K562 (cell line): Measurements from ENCODE around the gene CNTF. TPM values are rescaled to one million over a fixed set of nuclear protein-coding genes. Genes with fewer than 3 reads are reported as not detected.

Experiments
- ATAC-seq: fragments of 200-7000 bp; cut with Tn5 transposase; 3 replicates; pipeline ENCODE4 v1.9.1; 2020; ENCODE audit warnings: moderate library complexity
- BruUV-seq: library from RNA; stranded (reverse); fragments of 400-500 nt; replicated peaks from 2 replicates; lab custom pipeline; 2021; lab: Mats Ljungman, UMichigan
- CTCF ChIA-PET: fragments of 300-600 bp; formaldehyde crosslinking; extraction: SDS; loops from one replicate; lab custom pipeline; 2021; ENCODE audit warnings: low intra/inter-chr PET ratio; lab: Yijun Ruan, JAX
- POLR2A ChIA-PET: fragments of 300-600, 350-650 bp; sonication (Branson Sonifier 250); formaldehyde crosslinking; extraction: SDS; loops from one replicate; lab custom pipeline; 2021; ENCODE audit warnings: antibody characterized with exemption, inconsistent platforms; lab: Yijun Ruan, JAX
- DNase-seq, 4 experiments: peaks; one replicate each; pipeline versions ENCODE4 v3.0.0 to v3.0.0-alpha.2; 2011 to 2018; ENCODE audit warnings: low spot score in 3 of 4, mixed read lengths in 3 of 4; ENCODE audit errors: extremely low read depth in 1 of 4
- FAIRE-seq: peaks from 2 replicates; lab custom pipeline; 2011; peaks lifted over from hg19 to GRCh38; lab: Jason Lieb, UNC
- H2AFZ ChIP-seq: 2 replicates; pipeline ENCODE4 v1.6.0; 2011; ENCODE audit warnings: low read depth, low read length, control low read depth, inconsistent platforms
- H3K27ac ChIP-seq: fragments of 200-600 bp; 3 replicates; pipeline ENCODE4 v1.8.0; 2011; ENCODE audit warnings: low read depth, mild to moderate bottlenecking, control low read depth, inconsistent platforms, low read length, moderate library complexity, mixed read lengths; ENCODE audit errors: extremely low read depth
- H3K27me3 ChIP-seq, 2 experiments: fragments of 300-600 bp in 1 of 2; 2 replicates in 1 of 2; 3 replicates in 1 of 2; pipeline versions ENCODE4 v1.6.0 to v1.8.0; 2011; ENCODE audit warnings: inconsistent platforms in 2 of 2, low read length in 2 of 2, mild to moderate bottlenecking in 1 of 2, mixed read lengths in 1 of 2, moderate library complexity in 1 of 2; ENCODE audit not compliant: control insufficient read depth in 2 of 2, insufficient read depth in 2 of 2
- H3K36me3 ChIP-seq: fragments of 300-600 bp; 3 replicates; pipeline ENCODE4 v1.8.0; 2011; ENCODE audit warnings: mild to moderate bottlenecking, low read length, inconsistent platforms; ENCODE audit not compliant: control insufficient read depth, insufficient read depth
- H3K4me1 ChIP-seq, 2 experiments: fragments of 200-600 bp in 1 of 2; replicated peaks in 1 of 2; 2 replicates in 1 of 2; 3 replicates in 1 of 2; pipeline versions ENCODE4 v1.5.1 to v1.8.0; 2011; ENCODE audit warnings: inconsistent platforms in 2 of 2, low read length in 2 of 2, mild to moderate bottlenecking in 1 of 2, mixed read lengths in 1 of 2, moderate library complexity in 1 of 2; ENCODE audit not compliant: control insufficient read depth in 2 of 2, insufficient read depth in 2 of 2
- H3K4me2 ChIP-seq: 2 replicates; pipeline ENCODE4 v1.6.1; 2011; ENCODE audit warnings: low read length, control low read depth, inconsistent platforms, mixed read lengths; ENCODE audit not compliant: insufficient read depth
- H3K4me3 ChIP-seq: fragments of 200-600 bp; sonication (generic), shearing (Covaris generic); 2 replicates; pipeline ENCODE4 v1.5.1; 2016; ENCODE audit warnings: control low read depth, inconsistent platforms
- H3K79me2 ChIP-seq: fragments of 200-600 bp; 3 replicates; pipeline ENCODE4 v1.8.0; 2011; ENCODE audit warnings: low read length, inconsistent platforms; ENCODE audit not compliant: control insufficient read depth, insufficient read depth
- H3K9ac ChIP-seq, 2 experiments: 2 replicates each; pipeline versions ENCODE4 v1.6.0 to v1.6.1; 2011; ENCODE audit warnings: low read depth in 2 of 2, low read length in 2 of 2, control low read depth in 1 of 2, inconsistent platforms in 1 of 2, mild to moderate bottlenecking in 1 of 2, mixed read lengths in 1 of 2; ENCODE audit not compliant: insufficient read depth in 1 of 2
- H3K9me1 ChIP-seq: one replicate; pipeline ENCODE4 v1.6.0; 2011; ENCODE audit warnings: inconsistent platforms, mild to moderate bottlenecking, low read length, moderate library complexity; ENCODE audit not compliant: control insufficient read depth, insufficient read depth
- H3K9me3 ChIP-seq: replicated peaks from 2 replicates; pipeline ENCODE4 v1.5.1; 2011; ENCODE audit warnings: low read depth, low read length, inconsistent platforms; ENCODE audit not compliant: control insufficient read depth, insufficient read depth
- H4K20me1 ChIP-seq: replicated peaks from 2 replicates; pipeline ENCODE4 v1.6.1; 2011; ENCODE audit warnings: low read length, inconsistent platforms, mixed read lengths; ENCODE audit not compliant: control insufficient read depth, insufficient read depth
- ATF6 ChIP-seq: sonication (generic); formaldehyde crosslinking; IDR thresholded peaks from 2 replicates; pipeline ENCODE4 v1.4.0; 2020; ENCODE audit warnings: mild to moderate bottlenecking, missing genetic modification reagents
- CBFA2T2 ChIP-seq: fragments of 450-650 bp; conservative IDR thresholded peaks from 2 replicates; pipeline ENCODE4 v1.6.1; 2017; ENCODE audit warnings: mild to moderate bottlenecking
- EGR1 ChIP-seq: fragments of 450-650 bp; conservative IDR thresholded peaks from 2 replicates; pipeline ENCODE4 v1.6.1; 2017; ENCODE audit warnings: mild to moderate bottlenecking
- EWSR1 ChIP-seq: fragments of 450-650 bp; IDR thresholded peaks from 2 replicates; pipeline ENCODE4 v1.6.1; 2018; ENCODE audit warnings: borderline replicate concordance, mild to moderate bottlenecking, low read depth, moderate library complexity; ENCODE audit not compliant: partially characterized antibody
- JUN ChIP-seq, 2 experiments: sonication (generic) in 1 of 2; formaldehyde crosslinking in 1 of 2; IDR thresholded peaks; 2 replicates each; pipeline versions ENCODE4 v1.6.1 to v1.8.0; 2012 to 2022; ENCODE audit warnings: borderline replicate concordance in 2 of 2, mild to moderate bottlenecking in 2 of 2, improper control_type of control experiment in 1 of 2, low read depth in 1 of 2, low read length in 1 of 2, missing genetic modification reagents in 1 of 2
- KLF6 ChIP-seq: fragments of 250-450 bp; sonication (Bioruptor Pico); IDR thresholded peaks from 2 replicates; pipeline ENCODE4 v1.4.0; 2020; ENCODE audit warnings: mild to moderate bottlenecking, moderate library complexity, borderline replicate concordance
- MITF ChIP-seq: IDR thresholded peaks from 2 replicates; pipeline ENCODE4 v1.6.1; 2014; ENCODE audit warnings: antibody characterized with exemption
- PHB ChIP-seq: fragments of 250-450 bp; sonication (Bioruptor Pico); IDR thresholded peaks from 2 replicates; pipeline ENCODE4 v1.5.0; 2021
- POU5F1 ChIP-seq: fragments of 150-350 bp; IDR thresholded peaks from 2 replicates; pipeline ENCODE4 v1.6.1; 2014; ENCODE audit warnings: borderline replicate concordance, low read length, low read depth, mild to moderate bottlenecking; ENCODE audit not compliant: partially characterized antibody
- WGBS: fragments of 100-300 bp; shearing (Covaris generic); methylation state at CpG from one replicate; pipeline ENCODE4 v1.1.6; 2016; ENCODE audit warnings: low coverage, mixed read lengths; ENCODE audit not compliant: insufficient coverage; ENCODE audit errors: missing lambda C conversion rate; 5-methylcytosine and 5-hydroxymethylcytosine counted together
- in situ Hi-C: fragments of 300-500 bp; cut with MboI; formaldehyde crosslinking; loops from 4 replicates; pipeline ENCODE4 v1.15.0; 2018; ENCODE audit warnings: inconsistent platforms, mixed read lengths
- intact Hi-C: fragments of 100-400 bp; cut with micrococcal nuclease; formaldehyde crosslinking; loops from 2 replicates; pipeline ENCODE4 v1.14.2; 2022
- polyA plus RNA-seq, 8 experiments: library from polyadenylated mRNA; depleted of rRNA in 4 of 8; stranded (reverse) in 5 of 8; unstranded in 3 of 8; fragments of >200 nt; fragmentation: Nextera tagmentation in 2 of 8; fragmentation: Illumina TruSeq in 1 of 8; extraction: Ambion mirVana in 2 of 8; extraction: Trizol in 1 of 8; gene quantifications; 2 replicates each; pipeline versions ENCODE4 v1.2.1 to v1.2.3, GENCODE V29; 2011 to 2014; ENCODE audit warnings: inconsistent platforms in 1 of 8, missing spikeins in 1 of 8
- total RNA-seq, 7 experiments: library from RNA; depleted of rRNA in 6 of 7; stranded (reverse); fragments of >200 nt in 6 of 7; fragmentation: Illumina TruSeq in 2 of 7; extraction: Trizol in 2 of 7; gene quantifications; 2 replicates each; pipeline versions ENCODE4 v1.2.1 to v1.2.3, GENCODE V29; 2011 to 2021; ENCODE audit warnings: low replicate concordance in 1 of 7
- TF ChIP-seq, protein P1 (sequence below): sonication (generic); formaldehyde crosslinking; IDR thresholded peaks from 2 replicates; pipeline ENCODE4 v1.8.0; 2023; ENCODE audit warnings: missing genetic modification reagents, mild to moderate bottlenecking, borderline replicate concordance
- TF ChIP-seq, protein P2 (sequence below): fragments of 250-450 bp; sonication (Bioruptor Pico); IDR thresholded peaks from 2 replicates; pipeline ENCODE4 v1.4.0; 2020; ENCODE audit warnings: borderline replicate concordance

Gene CNTF
- total and polyA plus RNA-seq, 9 of the 15 experiments (the other 6 are each of a cell fraction or from before 2014, with no cell fraction given) = 0.17 to 5.0 (median 2.3) TPM

GRCh38 chr11:58609723-58610122 is 12.7 kb upstream of the CNTF start:
- no peak overlapping the region for H3K4me2 ChIP-seq
- H3K9me3 ChIP-seq = no peaks in the 10 kb centered on the region
- ATAC-seq (no peak), FAIRE-seq (no peak), DNase-seq (no peak)
- WGBS = 93% methylated on average over 6 of the region's 8 CpGs
- H4K20me1 ChIP-seq = peaks cover 11% of the 10 kb centered on the region; the same call in 1 of the 2 replicates
- no peak overlapping the region for H3K27ac ChIP-seq
- no peaks in the 10 kb centered on the region for H3K9me1 ChIP-seq
- no peak overlapping the region for H3K9ac ChIP-seq
- in situ Hi-C loops (no loop called here), intact Hi-C loops (no loop called here)
- H3K79me2 ChIP-seq = peaks cover 62% of the 10 kb centered on the region
- no peak overlapping the region for H2AFZ ChIP-seq
- no TSS peak for BruUV-seq
- H3K36me3 ChIP-seq = peaks cover 65% of the 10 kb centered on the region
- H3K27me3 ChIP-seq = no peaks in the 10 kb centered on the region
- POLR2A ChIA-PET = interaction anchor here (0.9 kb wide), 1 partner anchor 32 kb away, joined by 4 read pairs; no protein-coding TSS in a partner anchor
- CTCF ChIA-PET = no interaction called here
- peaks cover 6 to 7% of the 10 kb centered on the region in 2 experiments; a peak in 4 of 5 replicates for H3K4me1 ChIP-seq
- H3K4me3 ChIP-seq = no peak overlapping the region
- TF ChIP-seq JUN (IDR thresholded peaks at IDR 0.05; ENCODE audit: borderline replicate concordance, low read depth, low read length) = no peak
- no peak for TF ChIP-seq JUN (CRISPR knock-in tag; IDR thresholded peaks at IDR 0.05; ENCODE audit: borderline replicate concordance)
- no peak for TF ChIP-seq MITF
- no peak for TF ChIP-seq ATF6
- no peak for TF ChIP-seq KLF6
- no peak for TF ChIP-seq EGR1
- TF ChIP-seq PHB (CRISPR knock-in tag) = no peak
- no peak for TF ChIP-seq CBFA2T2
- TF ChIP-seq, protein P1, sequence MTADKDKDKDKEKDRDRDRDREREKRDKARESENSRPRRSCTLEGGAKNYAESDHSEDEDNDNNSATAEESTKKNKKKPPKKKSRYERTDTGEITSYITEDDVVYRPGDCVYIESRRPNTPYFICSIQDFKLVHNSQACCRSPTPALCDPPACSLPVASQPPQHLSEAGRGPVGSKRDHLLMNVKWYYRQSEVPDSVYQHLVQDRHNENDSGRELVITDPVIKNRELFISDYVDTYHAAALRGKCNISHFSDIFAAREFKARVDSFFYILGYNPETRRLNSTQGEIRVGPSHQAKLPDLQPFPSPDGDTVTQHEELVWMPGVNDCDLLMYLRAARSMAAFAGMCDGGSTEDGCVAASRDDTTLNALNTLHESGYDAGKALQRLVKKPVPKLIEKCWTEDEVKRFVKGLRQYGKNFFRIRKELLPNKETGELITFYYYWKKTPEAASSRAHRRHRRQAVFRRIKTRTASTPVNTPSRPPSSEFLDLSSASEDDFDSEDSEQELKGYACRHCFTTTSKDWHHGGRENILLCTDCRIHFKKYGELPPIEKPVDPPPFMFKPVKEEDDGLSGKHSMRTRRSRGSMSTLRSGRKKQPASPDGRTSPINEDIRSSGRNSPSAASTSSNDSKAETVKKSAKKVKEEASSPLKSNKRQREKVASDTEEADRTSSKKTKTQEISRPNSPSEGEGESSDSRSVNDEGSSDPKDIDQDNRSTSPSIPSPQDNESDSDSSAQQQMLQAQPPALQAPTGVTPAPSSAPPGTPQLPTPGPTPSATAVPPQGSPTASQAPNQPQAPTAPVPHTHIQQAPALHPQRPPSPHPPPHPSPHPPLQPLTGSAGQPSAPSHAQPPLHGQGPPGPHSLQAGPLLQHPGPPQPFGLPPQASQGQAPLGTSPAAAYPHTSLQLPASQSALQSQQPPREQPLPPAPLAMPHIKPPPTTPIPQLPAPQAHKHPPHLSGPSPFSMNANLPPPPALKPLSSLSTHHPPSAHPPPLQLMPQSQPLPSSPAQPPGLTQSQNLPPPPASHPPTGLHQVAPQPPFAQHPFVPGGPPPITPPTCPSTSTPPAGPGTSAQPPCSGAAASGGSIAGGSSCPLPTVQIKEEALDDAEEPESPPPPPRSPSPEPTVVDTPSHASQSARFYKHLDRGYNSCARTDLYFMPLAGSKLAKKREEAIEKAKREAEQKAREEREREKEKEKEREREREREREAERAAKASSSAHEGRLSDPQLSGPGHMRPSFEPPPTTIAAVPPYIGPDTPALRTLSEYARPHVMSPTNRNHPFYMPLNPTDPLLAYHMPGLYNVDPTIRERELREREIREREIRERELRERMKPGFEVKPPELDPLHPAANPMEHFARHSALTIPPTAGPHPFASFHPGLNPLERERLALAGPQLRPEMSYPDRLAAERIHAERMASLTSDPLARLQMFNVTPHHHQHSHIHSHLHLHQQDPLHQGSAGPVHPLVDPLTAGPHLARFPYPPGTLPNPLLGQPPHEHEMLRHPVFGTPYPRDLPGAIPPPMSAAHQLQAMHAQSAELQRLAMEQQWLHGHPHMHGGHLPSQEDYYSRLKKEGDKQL (CRISPR knock-in tag) = no peak
- no peak for TF ChIP-seq EWSR1
- TF ChIP-seq, protein P2, sequence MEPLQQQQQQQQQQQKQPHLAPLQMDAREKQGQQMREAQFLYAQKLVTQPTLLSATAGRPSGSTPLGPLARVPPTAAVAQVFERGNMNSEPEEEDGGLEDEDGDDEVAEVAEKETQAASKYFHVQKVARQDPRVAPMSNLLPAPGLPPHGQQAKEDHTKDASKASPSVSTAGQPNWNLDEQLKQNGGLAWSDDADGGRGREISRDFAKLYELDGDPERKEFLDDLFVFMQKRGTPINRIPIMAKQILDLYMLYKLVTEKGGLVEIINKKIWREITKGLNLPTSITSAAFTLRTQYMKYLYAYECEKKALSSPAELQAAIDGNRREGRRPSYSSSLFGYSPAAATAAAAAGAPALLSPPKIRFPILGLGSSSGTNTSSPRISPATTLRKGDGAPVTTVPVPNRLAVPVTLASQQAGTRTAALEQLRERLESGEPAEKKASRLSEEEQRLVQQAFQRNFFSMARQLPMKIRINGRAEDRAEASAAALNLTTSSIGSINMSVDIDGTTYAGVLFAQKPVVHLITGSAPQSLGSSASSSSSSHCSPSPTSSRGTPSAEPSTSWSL = no peak
- TF ChIP-seq POU5F1 = no peak
